Measurements from ENCODE around the gene ZNF43.
A peak's percentile ranks its signal among the peaks of the same experiment; 100 is the strongest.
"Not testable (repeated sequence)": the region's sequence is repeated elsewhere in the genome, so short reads cannot be mapped to it uniquely, and the experiment has no call there.

The ZNF43 gene

DNA sequence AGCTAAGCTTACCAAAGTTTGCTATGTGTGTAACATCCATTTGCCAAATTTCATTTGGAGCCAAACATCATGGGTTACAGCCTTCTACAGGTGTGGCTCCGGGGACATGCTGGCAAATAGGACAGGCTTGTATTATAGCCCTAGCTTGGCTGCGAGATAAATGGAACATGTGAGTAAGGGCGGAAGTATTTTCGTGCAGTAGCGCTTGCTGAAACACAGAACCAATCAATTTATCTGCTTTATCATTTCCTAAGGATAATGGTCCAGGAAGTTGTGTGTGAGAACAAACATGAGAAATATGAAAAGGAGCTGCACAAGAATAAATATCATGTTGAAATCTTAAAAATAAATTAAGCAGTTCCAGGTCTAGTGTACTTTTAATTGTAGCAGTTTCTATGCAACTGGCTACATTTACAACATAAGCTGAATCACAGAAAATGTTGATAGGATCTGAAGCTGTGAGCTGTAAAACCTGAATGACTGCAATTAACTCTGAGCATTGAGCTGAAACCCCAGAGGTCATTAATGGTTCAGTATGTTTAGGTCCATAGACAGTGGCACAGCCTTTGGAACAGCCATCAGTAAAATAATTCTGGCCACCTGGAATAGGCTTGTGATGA, 46.4 kb downstream of the ZNF43 start:
- no peak for DNase-seq

- DNase-seq: no peak
Measured at GRCh38 chr19:21786936-21787335, 49.0 kb downstream of the ZNF43 start.

- not testable (repeated sequence) for DNase-seq
Measured at GRCh38 chr19:21775792-21776191, 60.2 kb downstream of the ZNF43 start.

DNA sequence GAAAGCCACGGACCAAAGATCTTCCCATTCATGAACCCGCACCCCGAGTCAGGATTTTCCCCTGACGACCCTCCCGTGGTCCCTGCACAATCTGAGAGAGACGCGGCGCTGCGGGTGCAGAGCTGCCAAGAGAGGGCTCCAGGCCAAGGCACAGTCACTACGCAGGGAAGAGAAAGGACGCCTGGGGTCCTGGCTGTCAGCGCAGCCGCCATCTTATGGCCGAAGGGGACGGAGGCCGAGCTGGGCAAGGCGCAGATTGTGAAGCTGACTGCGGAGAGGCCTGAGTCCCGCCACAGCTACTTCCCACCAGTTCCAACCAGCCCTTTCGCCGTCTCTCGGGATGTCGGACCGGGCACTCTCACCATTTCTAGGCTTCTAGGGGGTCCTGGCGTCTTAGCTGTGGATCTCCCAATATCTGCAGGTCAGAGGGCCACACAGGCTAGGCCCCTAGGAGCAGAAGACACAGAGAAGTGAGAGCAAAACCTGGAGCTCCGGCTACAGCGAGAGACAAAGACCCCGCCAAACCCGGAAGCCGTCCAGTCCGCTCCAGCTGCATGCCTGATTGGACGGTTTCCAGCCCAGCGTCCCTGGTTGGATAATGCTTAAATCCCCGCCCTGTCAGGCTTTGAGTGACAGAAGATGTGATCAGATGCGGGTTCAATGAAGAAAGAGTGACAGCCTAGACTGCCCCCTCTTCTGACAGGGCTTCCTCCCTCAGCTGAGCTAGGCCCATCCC, 68.7 kb downstream of the ZNF43 start, which contains the start of gene ZNF100:
TSS of gene ZNF100 (minus strand) at position 515 of the 736 bp plus-strand sequence. CDS start at position 365, 150 bp downstream.
- peak; percentile 54 to 75 (median 70) for DNase-seq

DNA sequence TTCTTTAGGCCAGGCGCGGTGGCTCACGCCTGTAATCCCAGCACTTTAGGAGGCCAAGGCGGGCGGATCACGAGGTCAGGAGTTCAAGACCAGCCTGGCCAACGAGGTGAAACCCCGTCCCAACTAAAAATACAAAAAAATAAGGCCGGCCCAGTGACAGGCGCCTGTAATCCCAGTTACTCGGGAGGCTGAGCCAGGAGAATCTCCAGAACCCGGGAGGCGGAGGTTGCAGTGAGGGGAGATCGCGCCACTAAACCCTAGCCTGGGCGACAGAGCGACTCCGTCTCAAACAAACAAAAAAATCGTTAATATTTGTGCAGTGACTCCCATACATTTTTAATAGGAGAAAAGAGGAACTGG, 69.3 kb downstream of the ZNF43 start:
- DNase-seq: not testable (repeated sequence)

DNA sequence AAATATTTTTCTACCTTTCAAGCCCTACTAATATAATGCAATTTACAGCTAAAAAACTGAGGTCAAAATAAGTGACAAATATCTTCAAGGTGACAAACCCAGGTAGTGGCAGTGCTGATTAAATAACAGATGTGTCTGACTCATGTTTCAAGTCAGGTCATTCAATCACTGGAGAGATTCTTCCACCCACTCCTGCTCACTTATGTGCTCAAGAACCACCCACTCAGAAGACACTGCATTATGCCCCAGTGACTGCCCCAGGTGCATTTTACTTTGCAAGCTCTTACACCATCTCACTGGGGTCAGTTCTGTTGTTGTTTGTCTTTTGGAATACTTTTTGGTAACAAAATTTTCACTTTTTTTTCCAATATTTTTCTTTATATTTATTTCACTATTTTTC, 70.8 kb downstream of the ZNF43 start:
- no peak for DNase-seq

DNA sequence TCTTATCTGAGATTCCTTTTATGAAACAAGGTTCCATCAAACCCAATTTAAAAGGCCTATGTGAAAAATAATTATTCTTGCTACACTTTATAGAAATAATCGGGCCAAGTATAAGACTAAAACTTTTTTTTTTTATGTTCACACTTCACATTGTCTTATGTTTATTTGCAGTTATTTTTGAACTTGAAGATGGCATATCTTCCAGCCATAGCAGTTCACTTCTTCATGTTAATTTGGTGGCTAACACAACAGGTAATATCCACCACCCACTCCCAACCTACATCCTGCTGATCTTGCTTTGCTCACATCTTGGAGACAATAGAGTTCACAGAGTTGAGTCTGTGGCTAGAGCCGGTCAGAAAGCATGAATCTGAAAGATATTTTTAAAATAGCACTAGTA, 74.4 kb downstream of the ZNF43 start:
- not testable (repeated sequence) for DNase-seq

DNA sequence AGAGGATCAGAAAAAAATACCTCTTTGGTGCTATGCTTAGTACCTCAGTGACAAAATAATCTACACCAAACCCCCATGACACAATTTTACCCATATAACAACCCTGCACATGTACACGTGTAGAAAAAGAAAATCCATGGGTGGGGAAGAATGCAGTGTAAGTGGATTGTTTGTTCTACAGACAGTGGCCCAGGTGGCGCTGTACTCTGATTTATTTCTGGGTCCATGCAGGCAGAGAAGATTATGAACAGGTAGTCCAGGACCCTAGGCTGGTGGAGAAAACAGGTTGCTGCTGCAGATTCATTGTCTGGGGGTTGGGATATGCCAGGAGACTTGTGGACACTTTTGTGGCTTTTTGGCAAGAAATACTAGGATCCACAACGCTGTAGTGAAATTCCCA, 77.7 kb downstream of the ZNF43 start:
- no peak for DNase-seq

- not testable (repeated sequence) for DNase-seq
Measured at GRCh38 chr19:21755555-21755954, 80.4 kb downstream of the ZNF43 start.

Measured in activated CD4-positive, CD25-positive, alpha-beta regulatory T cell (primary cell).